NCI-H748 treated with DMSO at 0.1 percent for 48 hours (cell line): ENCODE measurements around the gene SUSD6.
"Not testable (repeated sequence)": the region's sequence is repeated elsewhere in the genome, so short reads cannot be mapped to it uniquely, and the experiment has no call there.

Experiments used
- DNase-seq: peaks from one replicate; lab custom pipeline; 2025; lab: John Stamatoyannopoulos, UW

Gene SUSD6

GRCh38 chr14:69624136-69624535 is 12.7 kb downstream of the SUSD6 start:
- no peak for DNase-seq

GRCh38 chr14:69625299-69626131 is 14.1 kb downstream of the SUSD6 start:
- no peak for DNase-seq

GRCh38 chr14:69626132-69626500 is 14.7 kb downstream of the SUSD6 start:
- DNase-seq = no peak

- no peak for DNase-seq
Measured at GRCh38 chr14:69629225-69630127, 18.1 kb downstream of the SUSD6 start.

GRCh38 chr14:69630360-69630759 is 19.0 kb downstream of the SUSD6 start:
- no peak for DNase-seq

GRCh38 chr14:69631509-69631908 is 20.1 kb downstream of the SUSD6 start:
- DNase-seq = no peak

GRCh38 chr14:69632164-69632563 is 20.8 kb downstream of the SUSD6 start:
- DNase-seq = no peak

GRCh38 chr14:69632593-69633151 is 21.3 kb downstream of the SUSD6 start:
- no peak for DNase-seq

- DNase-seq = no peak
Measured at GRCh38 chr14:69633238-69633637, 21.8 kb downstream of the SUSD6 start.

- no peak for DNase-seq
Measured at GRCh38 chr14:69635981-69636639, 24.7 kb downstream of the SUSD6 start.

- no peak for DNase-seq
Measured at GRCh38 chr14:69636718-69637480, 25.5 kb downstream of the SUSD6 start.

GRCh38 chr14:69637503-69638031 is 26.2 kb downstream of the SUSD6 start:
- no peak for DNase-seq

- DNase-seq = no peak
Measured at GRCh38 chr14:69640931-69641330, 29.5 kb downstream of the SUSD6 start.

GRCh38 chr14:69642212-69642793 is 30.9 kb downstream of the SUSD6 start:
- not testable (repeated sequence) for DNase-seq

GRCh38 chr14:69643430-69644200 is 32.2 kb downstream of the SUSD6 start:
- DNase-seq = peak; percentile 94

GRCh38 chr14:69644814-69645213 is 33.4 kb downstream of the SUSD6 start:
- no peak for DNase-seq

GRCh38 chr14:69647213-69647612 is 35.8 kb downstream of the SUSD6 start:
- DNase-seq = no peak

GRCh38 chr14:69647642-69648041 is 36.2 kb downstream of the SUSD6 start:
- DNase-seq = not testable (repeated sequence)

GRCh38 chr14:69648480-69649451 is 37.4 kb downstream of the SUSD6 start:
- DNase-seq = peak; percentile 44
